Natural killer cell (primary cell): ENCODE data around the gene PLPP6. TPM values are rescaled to one million over a fixed set of nuclear protein-coding genes. Genes with fewer than 3 reads are reported as not detected.

Source experiments
- ATAC-seq, 3 donors: fragments of 150-1000 bp in 2 of 3; fragments of 200-7000 bp in 1 of 3; cut with Tn5 transposase; 1 replicate in 1 of 3; 2 replicates in 2 of 3; pipeline ENCODE4 v1.10.0; 2021; ENCODE audit warnings: mild to moderate bottlenecking in 2 of 3, moderate library complexity in 2 of 3
- DNase-seq, 2 donors: peaks; one replicate each; pipeline versions ENCODE4 v3.0.0 to v3.0.0-alpha.2; 2013 to 2021; ENCODE audit warnings: mixed read lengths in 1 of 2
- H3K27ac ChIP-seq: one replicate; pipeline ENCODE4 v1.5.1; 2013; ENCODE audit warnings: mild to moderate bottlenecking, low read length
- H3K27me3 ChIP-seq: one replicate; pipeline ENCODE4 v1.6.1; 2013; ENCODE audit warnings: low read length; ENCODE audit not compliant: control insufficient read depth, insufficient read depth
- H3K36me3 ChIP-seq: one replicate; pipeline ENCODE4 v1.6.1; 2013; ENCODE audit warnings: low read length; ENCODE audit not compliant: control insufficient read depth, insufficient read depth
- H3K4me1 ChIP-seq: one replicate; pipeline ENCODE4 v1.6.1; 2013; ENCODE audit warnings: low read length; ENCODE audit not compliant: control insufficient read depth, insufficient read depth
- H3K4me3 ChIP-seq: one replicate; pipeline ENCODE4 v1.5.1; 2013; ENCODE audit warnings: low read length
- H3K9me3 ChIP-seq: one replicate; pipeline ENCODE4 v1.6.1; 2013; ENCODE audit warnings: low read length; ENCODE audit not compliant: control insufficient read depth, insufficient read depth
- H3K27ac Mint-ChIP-seq, 2 donors: one replicate each; pipeline ENCODE4 v1.8.0; 2022; ENCODE audit warnings: mild to moderate bottlenecking in 2 of 2, mixed read lengths in 2 of 2, moderate library complexity in 1 of 2
- H3K27me3 Mint-ChIP-seq, 2 donors: one replicate each; pipeline ENCODE4 v1.8.0; 2022; ENCODE audit warnings: low read depth in 2 of 2, mixed read lengths in 2 of 2
- H3K36me3 Mint-ChIP-seq: one replicate; pipeline ENCODE4 v1.8.0; 2022; ENCODE audit warnings: mixed read lengths
- H3K4me1 Mint-ChIP-seq, 2 donors: one replicate each; pipeline ENCODE4 v1.8.0; 2022; ENCODE audit warnings: mixed read lengths in 2 of 2
- H3K4me3 Mint-ChIP-seq: one replicate; pipeline ENCODE4 v1.8.0; 2022; ENCODE audit warnings: mild to moderate bottlenecking, moderate library complexity, mixed read lengths
- H3K9me3 Mint-ChIP-seq, 2 donors: one replicate each; pipeline ENCODE4 v1.8.0; 2022; ENCODE audit warnings: mixed read lengths in 2 of 2
- WGBS: methylation state at CpG from one replicate; pipeline ENCODE4 v1.1.7; 2013; ENCODE audit warnings: missing lambda C conversion rate; ENCODE audit not compliant: insufficient coverage; 5-methylcytosine and 5-hydroxymethylcytosine counted together
- intact Hi-C: fragments of 100-400 bp; cut with micrococcal nuclease; formaldehyde crosslinking; loops from one replicate; pipeline ENCODE4 v1.14.2; 2022
- total RNA-seq, 4 donors: library from RNA; stranded (reverse); fragments of 120-200 nt in 1 of 4; gene quantifications; one replicate each; pipeline versions ENCODE4 v1.2.3 to v1.2.4, GENCODE V29; 2013 to 2022
- TF ChIP-seq, protein P1 (sequence below): fragments of 200-600 bp; IDR thresholded peaks from one replicate; pipeline ENCODE4 v1.8.0; 2022; ENCODE audit warnings: antibody characterized with exemption

The PLPP6 gene
- total RNA-seq, 3 donors from 2014 or later (not counting 1 experiment from before 2014, with no cell fraction given), result 3.7 to 5.6 (median 3.8) TPM

DNA sequence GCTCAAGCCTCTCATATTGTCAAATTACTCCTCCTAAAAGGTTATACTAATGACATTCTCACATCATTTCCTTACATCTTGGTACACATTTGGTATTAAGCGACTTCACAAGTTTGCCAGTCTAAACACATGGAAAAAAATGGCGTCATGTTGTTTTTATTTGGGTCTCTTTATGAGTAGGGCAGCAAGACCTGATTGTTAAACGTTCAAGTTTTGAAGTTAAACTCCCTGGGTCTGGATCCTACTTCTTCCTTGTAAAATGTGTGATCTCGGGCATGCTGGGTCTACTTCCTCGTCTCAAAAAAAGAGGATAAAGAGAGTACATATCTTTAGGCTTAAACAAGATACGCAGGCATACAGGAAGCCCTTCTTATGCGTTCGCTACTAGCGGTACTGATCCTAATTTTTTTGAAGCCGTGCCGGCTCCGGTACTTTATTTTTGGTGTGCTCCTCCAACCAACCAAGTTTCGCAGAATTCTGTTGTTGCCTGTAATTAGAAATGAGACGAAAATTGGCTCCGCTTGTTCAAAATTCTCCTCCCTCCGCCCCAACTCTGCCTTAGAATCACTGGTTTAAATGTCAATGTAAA is 16.7 kb downstream of the PLPP6 start:
- H3K4me3 ChIP-seq, result peak overlapping the region; percentile 85
- peak in 2 of 3 donors; percentile 15 to 16 for ATAC-seq
- peak in 1 of 2 donors; percentile 68 for DNase-seq
- Mint-ChIP-seq H3K9me3 (no peaks in the 10 kb centered on the region), H3K4me1 (peaks cover 8% of the 10 kb centered on the region in 2 donors), H3K27ac (no peak overlapping the region), H3K27me3 (peaks cover 0 to 5% of the 10 kb centered on the region in 2 donors), H3K36me3 (no peaks in the 10 kb centered on the region), H3K4me3 (no peak overlapping the region)
- H3K27me3 ChIP-seq, result no peaks in the 10 kb centered on the region
- H3K27ac ChIP-seq, result peak overlapping the region; percentile 94
- WGBS, result 1% methylated on average over 15 of the region's 16 CpGs
- H3K36me3 ChIP-seq, result no peaks in the 10 kb centered on the region
- H3K9me3 ChIP-seq, result no peaks in the 10 kb centered on the region
- intact Hi-C loops, result loop anchor here (1.0 to 10.0 kb wide), 4 partner anchors 16 to 1154 kb away; partner anchors contain the start of genes AK3, PLPP6, RCL1 and RFX3
- peaks cover 8% of the 10 kb centered on the region for H3K4me1 ChIP-seq
- TF ChIP-seq, protein P1, sequence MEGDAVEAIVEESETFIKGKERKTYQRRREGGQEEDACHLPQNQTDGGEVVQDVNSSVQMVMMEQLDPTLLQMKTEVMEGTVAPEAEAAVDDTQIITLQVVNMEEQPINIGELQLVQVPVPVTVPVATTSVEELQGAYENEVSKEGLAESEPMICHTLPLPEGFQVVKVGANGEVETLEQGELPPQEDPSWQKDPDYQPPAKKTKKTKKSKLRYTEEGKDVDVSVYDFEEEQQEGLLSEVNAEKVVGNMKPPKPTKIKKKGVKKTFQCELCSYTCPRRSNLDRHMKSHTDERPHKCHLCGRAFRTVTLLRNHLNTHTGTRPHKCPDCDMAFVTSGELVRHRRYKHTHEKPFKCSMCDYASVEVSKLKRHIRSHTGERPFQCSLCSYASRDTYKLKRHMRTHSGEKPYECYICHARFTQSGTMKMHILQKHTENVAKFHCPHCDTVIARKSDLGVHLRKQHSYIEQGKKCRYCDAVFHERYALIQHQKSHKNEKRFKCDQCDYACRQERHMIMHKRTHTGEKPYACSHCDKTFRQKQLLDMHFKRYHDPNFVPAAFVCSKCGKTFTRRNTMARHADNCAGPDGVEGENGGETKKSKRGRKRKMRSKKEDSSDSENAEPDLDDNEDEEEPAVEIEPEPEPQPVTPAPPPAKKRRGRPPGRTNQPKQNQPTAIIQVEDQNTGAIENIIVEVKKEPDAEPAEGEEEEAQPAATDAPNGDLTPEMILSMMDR, result no peak

DNA sequence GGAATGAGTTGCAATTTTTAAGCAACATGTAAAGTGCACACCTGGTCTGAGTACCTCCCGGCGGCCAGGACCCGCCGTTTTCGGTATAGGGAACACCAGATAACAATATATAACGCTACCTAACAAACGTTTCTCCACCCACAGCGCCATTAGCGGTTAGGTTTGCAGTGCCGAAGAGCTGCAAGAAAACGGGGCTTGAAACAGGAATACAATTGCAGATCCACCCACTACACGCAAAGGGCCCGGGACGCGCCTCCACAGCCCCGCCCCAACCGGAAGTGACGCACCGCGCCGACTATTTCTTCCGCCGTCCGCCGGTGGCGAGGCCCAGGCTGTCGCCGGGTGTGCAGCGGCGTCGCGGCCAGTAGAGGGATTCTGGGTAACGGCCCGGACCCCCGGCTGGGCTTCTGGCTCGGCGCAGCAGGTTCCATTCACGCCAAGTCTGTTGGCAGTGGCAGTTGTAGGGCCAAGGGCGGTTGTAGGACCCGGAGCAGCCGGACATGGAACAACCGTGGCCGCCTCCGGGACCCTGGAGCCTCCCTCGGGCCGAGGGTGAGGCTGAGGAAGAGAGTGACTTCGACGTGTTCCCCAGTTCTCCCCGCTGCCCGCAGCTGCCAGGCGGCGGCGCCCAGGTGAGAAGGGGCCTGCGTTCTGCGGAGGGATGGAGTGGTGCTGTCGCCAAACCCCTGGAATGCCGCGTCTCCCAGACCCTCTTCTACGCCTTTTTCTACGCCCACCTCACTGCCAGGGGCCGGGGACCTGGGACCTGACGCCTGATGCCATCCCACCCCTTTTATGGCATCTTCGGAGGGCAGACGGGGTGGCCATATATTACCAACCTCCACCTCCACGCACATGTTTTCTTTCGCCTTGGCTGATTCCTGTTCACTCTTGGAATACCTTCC is 17.4 kb downstream of the PLPP6 start, which contains the start of gene CDC37L1:
CDC37L1 (plus strand) TSS at position 302 of the 905 bp plus-strand sequence; CDS start at position 501, 199 bp downstream.
- Mint-ChIP-seq H3K4me1 (peaks cover 11% of the 10 kb centered on the region in 2 donors), H3K9me3 (no peaks in the 10 kb centered on the region), H3K4me3 (no peak within 1 kb of the TSS), H3K36me3 (no peaks in the 10 kb centered on the region), H3K27ac (no peak within 1 kb of the TSS), H3K27me3 (peaks cover 0 to 5% of the 10 kb centered on the region in 2 donors)
- no peaks in the 10 kb centered on the region for H3K36me3 ChIP-seq
- H3K27me3 ChIP-seq, result no peaks in the 10 kb centered on the region
- DNase-seq (peak; percentile 98 to 100), ATAC-seq (peak; percentile 93 to 99 (median 97))
- under 1% methylated on average over 66 of the region's 66 CpGs for WGBS
- TF ChIP-seq, protein P1, result peak; percentile 67
- H3K4me1 ChIP-seq, result peaks cover 8% of the 10 kb centered on the region
- H3K4me3 ChIP-seq, result peak within 1 kb of the TSS; percentile 85
- H3K9me3 ChIP-seq, result no peaks in the 10 kb centered on the region
- peak within 1 kb of the TSS; percentile 94 for H3K27ac ChIP-seq
- intact Hi-C loops, result loop anchor here (1.0 to 10.0 kb wide), 4 partner anchors 17 to 1155 kb away; partner anchors contain the start of genes AK3, PLPP6, RCL1 and RFX3

DNA sequence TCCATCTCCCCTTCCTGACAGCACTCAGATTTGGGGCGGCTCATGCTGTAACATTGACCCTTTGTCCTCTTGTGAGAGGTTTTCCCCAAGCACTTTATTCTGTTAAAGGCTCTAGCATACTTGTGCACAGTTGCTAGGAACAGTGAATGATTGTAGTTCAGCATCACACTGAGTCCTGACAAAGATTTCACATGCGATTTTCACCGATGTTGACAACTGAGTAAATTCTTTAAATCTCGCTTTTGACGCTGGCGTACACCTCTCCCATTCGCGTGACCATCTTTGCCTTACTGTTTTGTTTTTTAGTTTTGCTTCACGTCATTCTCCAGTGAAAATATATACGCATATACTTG is 18.1 kb downstream of the PLPP6 start:
- 14% methylated on average over 10 of the region's 10 CpGs for WGBS
- Mint-ChIP-seq H3K9me3 (no peaks in the 10 kb centered on the region), H3K27me3 (peaks cover 0 to 2% of the 10 kb centered on the region in 2 donors), H3K4me1 (peaks cover 15 to 17% of the 10 kb centered on the region in 2 donors), H3K36me3 (no peaks in the 10 kb centered on the region), H3K27ac (no peak overlapping the region), H3K4me3 (no peak overlapping the region)
- Histone ChIP-seq H3K9me3 (no peaks in the 10 kb centered on the region), H3K4me3 (peak overlapping the region; percentile 85), H3K36me3 (peaks cover 4% of the 10 kb centered on the region), H3K4me1 (peaks cover 8% of the 10 kb centered on the region), H3K27me3 (no peaks in the 10 kb centered on the region), H3K27ac (peak overlapping the region; percentile 94)
- TF ChIP-seq, protein P1, result no peak
- intact Hi-C loops, result no loop called here
- DNase-seq, result peak in 1 of 2 donors; percentile 41
- no peak for ATAC-seq
